PC-9 (cell line): ENCODE measurements around the gene GGTA1.

Experiments
- EZH2 ChIP-seq: fragments of 200-600 bp; sonication (generic); IDR thresholded peaks from 2 replicates; pipeline ENCODE4 v1.8.0; 2017; ENCODE audit warnings: antibody characterized with exemption, low read depth
- TF ChIP-seq, protein P1 (sequence below): fragments of 200-600 bp; sonication (generic); conservative IDR thresholded peaks from 2 replicates; pipeline ENCODE4 v1.6.1; 2017; ENCODE audit warnings: mixed run types, antibody characterized with exemption, mild to moderate bottlenecking, moderate library complexity

DNA sequence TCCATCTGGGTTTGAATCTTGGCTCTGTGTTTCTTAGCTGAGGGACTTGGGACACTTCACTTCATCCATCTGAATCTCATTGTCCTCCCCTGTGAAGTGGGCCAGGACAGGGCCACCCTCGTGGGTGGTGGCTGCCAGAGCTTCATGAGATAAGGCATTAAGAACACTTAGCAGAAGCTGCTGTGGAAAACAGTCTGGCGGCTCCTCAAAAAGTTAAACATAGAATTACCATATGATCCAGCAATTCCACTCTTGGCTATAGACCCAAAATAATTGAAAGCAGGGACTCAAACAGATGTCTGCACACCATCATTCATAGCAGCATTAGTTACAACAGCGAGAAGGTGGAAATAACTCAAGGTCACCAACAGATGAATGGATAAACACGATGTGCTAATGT lies 42.4 kb upstream of the GGTA1 start:
- TF ChIP-seq, protein P1, sequence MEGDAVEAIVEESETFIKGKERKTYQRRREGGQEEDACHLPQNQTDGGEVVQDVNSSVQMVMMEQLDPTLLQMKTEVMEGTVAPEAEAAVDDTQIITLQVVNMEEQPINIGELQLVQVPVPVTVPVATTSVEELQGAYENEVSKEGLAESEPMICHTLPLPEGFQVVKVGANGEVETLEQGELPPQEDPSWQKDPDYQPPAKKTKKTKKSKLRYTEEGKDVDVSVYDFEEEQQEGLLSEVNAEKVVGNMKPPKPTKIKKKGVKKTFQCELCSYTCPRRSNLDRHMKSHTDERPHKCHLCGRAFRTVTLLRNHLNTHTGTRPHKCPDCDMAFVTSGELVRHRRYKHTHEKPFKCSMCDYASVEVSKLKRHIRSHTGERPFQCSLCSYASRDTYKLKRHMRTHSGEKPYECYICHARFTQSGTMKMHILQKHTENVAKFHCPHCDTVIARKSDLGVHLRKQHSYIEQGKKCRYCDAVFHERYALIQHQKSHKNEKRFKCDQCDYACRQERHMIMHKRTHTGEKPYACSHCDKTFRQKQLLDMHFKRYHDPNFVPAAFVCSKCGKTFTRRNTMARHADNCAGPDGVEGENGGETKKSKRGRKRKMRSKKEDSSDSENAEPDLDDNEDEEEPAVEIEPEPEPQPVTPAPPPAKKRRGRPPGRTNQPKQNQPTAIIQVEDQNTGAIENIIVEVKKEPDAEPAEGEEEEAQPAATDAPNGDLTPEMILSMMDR, result no peak
- TF ChIP-seq EZH2, result no peak
